Amniotic epithelial cell (primary cell): ENCODE data around the gene JMJD7.

Experiments used
- DNase-seq: peaks from one replicate; pipeline ENCODE4 v3.0.0-alpha.2; 2010; ENCODE audit warnings: low read depth

The JMJD7 gene

DNA sequence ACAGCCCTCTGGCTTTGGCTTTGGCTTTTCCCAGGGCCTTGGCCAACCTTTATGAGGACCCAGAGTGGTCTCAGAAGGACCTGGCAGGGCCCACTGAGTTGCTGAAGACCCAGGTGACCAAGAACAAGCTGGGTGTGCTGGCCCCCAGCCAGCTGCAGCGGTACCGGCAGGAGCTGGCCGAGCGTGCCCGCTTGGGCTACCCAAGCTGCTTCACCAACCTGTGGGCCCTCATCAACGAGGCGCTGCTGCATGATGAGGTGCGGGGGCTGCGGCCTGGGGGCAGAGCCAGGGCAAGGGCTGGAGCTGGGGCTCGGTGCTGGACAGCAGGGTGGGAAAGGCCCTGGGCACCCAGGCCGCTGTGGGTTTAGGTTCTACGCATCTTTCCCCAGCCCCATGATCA, 16.9 kb downstream of the JMJD7 start:
- DNase-seq = no peak

DNA sequence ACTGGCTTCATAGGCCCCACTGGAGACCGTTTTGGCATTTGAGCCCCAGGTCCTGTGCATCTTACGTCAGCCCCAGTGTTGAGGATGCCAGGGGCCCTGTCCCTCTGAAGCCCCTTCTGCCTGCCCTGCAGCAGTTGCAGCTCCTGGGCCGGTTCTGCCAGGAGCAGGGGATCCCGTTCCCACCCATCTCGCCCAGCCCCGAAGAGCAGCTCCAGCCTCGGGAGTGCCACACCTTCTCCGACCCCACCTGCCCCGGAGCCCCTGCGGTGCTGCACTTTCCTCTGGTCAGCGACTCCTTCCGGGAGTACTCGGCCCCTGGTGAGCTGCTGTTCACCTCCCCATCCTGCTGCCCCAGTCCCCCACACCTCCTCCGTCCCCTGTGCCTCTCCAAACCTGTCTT, 19.3 kb downstream of the JMJD7 start:
- DNase-seq = no peak

DNA sequence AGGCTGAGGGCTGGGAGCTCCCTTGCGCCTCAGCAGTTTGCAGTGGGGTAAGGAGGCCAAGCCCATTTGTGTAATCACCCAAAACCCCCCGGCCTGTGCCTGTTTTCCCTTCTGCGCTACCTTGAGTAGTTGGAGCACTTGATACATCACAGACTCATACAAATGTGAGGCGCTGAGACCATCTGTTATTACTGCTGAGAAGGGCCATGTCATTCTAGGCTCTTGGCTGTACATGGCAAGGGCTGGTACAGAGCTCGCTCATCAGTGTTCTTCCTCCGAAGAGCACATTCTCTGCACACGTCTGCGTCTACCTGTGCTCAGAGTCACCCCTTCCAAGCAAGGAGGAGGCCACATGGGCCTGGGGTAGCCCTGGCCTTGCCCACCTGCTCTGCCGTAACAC, 20.1 kb downstream of the JMJD7 start:
- no peak for DNase-seq

DNA sequence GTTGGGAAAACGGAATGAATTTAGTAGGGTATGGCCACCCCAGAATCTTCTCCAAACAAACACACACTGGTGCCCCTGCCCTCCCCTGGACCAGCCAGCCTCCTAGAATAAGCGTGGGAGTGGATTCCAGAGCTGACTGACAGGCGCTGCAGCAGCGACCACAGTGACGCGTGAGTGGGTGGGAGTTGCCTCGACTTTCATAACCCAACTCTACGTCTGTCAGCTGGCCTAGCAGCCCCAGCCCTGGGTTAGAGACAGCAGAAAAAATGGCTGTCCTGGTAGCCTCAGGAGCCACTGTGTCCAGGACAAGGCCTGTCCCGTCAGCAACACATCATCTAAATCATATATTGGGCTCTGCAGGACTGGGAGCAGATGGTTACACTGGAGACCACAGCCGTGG, 20.7 kb downstream of the JMJD7 start:
- DNase-seq = peak; percentile 45

DNA sequence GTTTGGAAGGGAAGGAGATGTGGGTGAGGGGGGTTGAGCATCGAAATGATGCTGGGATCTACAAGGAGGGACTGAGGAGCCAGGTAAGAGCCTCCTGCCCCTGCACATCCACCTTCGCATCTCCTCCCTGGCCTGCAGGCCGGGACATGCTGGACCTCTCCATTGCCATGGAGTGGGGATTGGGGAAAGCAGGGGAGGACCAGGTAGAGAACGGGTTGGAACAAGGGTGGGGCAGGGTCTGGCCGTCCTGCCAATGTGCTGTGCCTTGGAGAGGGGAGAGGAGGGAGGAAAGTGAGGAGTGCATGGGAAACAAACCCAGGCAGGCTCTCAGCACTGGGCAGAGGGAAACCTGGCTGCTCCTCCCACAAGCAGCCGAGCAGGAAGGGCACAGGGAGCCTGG, 21.3 kb downstream of the JMJD7 start:
- DNase-seq = no peak

DNA sequence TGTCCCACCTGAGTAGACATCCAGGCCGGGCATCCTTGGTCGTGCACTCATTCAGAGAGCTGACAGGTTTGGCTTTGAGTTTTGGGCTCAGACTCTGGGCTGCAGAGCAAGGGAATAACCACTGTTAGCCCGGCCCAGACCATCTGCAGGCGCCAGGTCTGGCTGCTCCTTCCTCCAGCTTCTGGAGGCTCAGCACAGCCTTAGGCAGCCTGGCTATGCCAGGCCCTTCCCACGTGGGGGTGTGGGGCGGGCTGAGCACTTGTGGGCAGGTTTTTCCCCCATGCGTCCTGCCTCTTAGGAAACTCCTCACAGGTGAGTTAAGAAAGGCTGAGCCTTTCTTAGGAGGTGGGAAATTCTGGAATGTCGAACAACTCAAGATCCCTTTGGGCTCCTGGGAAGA, 22.0 kb downstream of the JMJD7 start:
- no peak for DNase-seq

DNA sequence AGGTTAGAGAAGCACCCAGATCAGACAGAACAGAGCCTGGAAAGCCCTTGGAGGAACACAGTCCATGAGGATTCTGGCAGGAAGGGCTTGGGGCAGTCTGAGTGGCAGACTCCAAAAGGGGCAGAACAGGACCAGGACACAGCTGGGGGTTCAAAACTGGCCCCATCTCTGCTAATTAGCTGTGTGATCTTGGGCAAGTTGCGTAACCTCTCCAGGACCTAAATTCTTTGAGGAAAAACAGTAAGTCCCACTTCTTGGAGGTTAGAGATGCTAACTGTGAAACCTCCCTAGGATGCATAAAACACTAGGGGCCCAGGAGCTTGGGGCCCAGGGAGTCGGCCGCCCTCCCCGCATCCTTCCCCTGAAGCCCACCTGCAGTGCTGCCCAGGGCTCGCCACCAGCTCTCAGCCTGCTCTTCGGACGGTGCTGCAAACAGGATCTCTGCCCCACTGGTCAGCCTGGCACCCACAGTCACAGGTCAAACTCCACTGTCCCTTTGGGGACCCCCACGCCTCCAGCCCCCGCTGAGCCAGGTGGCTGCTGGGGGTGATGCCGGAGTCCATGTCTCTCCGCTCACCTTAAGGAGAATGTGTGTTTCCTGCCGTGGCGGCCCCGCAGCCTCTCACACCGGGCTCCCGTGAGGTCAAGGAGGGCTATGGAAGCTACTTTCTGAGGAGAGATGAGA, 22.7 kb downstream of the JMJD7 start:
- no peak for DNase-seq

DNA sequence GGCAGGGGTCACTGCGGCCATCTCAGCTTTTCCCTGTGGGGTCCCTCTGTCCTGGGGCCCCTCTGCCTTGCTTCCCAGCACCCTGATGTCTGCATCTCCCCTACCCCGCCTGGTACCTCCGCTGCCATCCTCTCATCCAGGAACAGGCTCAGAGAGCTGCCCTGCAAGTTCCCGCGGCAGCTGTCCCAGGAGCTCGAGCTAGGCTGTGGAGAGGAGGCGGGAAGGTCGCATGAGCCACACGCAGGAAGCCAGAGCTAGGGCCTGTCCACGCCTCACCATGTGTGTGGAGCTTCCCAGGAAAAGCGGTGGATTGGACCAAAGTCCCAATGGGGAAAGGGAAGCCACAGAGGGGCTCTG, 23.3 kb downstream of the JMJD7 start:
- no peak for DNase-seq

DNA sequence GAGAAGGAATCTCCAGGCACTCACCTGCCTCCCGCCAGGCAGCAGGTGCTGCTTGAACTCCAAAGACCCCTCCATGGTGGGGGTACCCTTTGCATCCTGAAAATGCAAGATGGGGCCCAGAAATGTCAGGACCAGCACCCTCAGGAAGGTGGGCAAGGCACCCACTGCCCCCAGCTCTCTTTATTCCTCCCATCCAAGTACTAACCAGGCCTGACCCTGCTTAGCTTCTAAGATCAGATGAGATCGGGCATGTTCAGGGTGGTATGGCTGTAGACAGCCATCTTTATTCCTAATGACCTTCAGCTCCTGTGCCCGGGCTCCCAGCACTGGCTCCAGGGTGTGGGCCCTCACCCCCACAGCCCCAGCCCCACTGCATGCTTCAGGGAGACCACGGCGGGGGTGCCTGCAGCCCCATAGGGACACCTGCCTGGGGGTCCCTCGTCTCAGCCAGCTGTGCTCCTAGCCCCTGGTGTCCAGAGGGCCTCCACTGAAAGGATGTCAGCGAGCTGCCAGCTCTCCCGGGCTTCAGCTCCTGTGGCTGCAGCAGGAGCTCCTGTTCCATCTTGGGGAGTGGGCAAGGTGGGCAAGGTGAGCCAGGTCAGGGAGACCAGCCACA, 24.0 kb downstream of the JMJD7 start:
- no peak for DNase-seq

DNA sequence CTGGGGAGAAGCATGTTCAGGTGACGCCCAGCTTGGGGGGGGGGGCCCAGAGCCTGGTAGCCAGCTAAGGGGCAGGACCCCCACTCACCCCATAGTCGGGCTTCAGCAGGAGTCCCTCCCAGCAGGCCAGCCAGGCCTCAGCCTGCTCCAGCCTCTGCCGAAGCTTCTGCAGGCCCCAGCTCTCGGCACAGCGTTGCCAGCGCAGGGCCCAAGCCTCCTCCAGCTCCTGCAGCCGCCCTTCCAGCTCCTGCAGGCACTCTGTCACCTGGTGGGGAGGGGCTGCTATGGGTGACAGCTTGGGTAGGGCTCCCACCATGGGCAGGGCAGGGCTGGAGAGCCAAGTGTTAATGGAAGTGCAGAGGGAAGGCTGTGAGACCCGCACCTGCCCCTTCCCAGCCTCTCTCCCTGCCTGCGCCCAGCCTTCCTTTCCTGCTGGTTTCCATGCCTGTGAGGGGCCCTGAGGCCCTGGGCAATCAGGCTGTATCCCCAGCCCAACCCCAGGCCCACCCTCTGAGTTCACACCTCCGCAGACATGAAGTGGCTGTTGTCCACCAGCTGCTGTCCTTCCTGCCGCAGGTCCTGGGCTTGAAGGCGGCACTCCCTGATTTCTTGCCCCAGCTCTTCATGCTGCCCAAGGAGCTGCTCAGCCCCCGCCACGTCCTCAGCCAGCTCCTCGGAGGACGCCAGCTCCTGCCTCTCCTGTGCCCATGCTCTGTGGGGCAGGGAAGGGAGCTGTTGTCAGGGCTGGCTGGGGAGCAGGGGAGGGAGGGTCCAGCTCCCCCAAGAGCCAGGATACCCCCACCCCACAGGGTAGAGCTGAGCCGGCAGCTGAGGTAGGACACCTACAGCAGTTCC, 25.1 kb downstream of the JMJD7 start:
- DNase-seq = no peak

DNA sequence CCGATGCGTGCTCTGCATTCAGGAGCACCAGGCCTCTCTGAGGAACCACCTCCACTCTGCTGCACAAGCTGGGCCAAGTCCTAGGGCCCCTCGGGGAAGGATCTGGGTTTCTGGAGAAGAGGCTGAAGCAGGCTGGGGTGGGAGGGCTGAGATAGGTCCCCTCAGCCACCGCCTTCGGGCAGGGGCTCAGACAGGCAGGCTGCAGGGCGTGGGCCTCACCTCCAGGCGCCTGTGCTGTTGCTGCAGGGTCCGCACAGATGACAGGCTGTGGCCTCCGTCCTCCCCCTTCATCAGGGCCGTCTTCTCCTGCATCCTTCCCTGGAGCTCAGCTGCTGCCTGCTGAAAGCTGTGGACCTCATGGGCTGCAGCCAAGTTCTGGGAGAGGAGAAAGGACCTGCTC, 25.9 kb downstream of the JMJD7 start:
- DNase-seq = no peak

DNA sequence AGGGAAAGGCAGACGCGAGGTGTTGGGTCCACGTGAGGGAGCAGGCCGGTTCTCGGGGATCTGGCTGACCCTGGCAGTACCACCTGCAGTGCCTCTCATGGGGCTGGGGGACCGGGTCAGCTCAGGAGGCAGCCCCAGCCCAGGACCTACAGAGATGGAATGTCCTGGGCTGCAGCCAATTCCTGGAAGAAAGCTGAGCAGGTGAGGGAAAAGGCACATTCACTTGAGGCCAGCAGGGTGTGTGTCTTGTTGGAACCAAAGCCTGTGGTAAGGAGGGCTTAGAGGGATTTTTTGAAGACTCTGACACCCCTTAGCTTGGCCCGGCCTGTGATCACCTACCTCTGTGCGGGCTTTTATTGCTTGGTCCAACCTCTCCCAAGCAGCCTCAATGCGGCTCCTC, 26.6 kb downstream of the JMJD7 start:
- no peak for DNase-seq

DNA sequence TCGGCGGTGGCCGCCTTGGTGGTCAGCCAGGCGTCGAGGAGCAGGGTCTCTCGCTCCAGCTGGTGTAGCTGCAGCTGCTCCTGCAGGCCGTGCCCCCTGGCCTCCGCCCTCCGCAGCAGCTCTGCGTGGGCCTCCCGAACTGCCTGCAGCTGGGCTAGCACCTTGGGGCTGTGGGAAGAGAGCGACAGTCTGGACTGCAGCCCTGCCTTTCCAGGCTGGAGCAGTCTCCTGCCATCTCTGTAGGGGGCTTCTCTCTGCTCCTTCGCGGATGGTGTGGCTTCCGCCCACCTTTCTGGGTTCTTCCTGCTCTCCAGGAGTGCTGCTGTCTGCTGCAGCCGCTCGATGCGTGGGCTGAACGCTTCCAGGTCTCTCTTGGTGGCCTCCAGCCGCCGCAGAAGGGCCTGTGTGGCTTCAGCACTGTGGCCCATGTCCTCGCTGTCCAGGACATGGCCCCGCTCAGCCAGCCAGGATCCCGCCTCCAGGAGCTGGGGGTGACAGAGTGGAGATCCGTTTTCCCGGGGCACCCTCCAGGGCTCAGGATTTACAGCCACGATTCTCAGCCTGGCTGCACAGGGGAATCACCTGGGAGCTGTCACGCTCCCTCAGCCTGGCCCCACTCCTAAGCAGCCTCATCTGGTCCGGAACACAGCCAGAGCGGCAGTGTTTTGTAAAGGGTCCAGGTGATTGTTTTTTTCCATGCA, 27.5 kb downstream of the JMJD7 start:
- no peak for DNase-seq

DNA sequence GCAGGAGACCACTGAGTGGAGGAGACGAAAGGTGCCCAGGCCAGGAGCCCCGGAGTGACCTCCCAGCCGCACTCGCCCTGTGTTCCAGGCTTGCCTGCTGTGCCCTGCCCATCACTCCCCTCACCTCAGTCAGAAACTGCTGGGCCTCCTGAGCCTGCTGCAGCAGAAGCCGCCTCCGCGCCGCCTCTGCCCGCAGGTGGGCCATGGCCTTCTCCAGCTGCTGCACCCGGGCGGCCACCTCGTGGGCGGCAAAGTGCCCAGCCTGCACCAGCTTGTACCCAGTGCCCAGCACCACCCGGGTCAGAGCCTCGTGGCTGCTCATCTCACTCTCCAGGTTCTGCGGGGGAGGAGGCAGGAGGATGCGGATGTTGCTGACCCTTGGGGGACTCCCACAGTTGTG, 28.4 kb downstream of the JMJD7 start:
- no peak for DNase-seq

DNA sequence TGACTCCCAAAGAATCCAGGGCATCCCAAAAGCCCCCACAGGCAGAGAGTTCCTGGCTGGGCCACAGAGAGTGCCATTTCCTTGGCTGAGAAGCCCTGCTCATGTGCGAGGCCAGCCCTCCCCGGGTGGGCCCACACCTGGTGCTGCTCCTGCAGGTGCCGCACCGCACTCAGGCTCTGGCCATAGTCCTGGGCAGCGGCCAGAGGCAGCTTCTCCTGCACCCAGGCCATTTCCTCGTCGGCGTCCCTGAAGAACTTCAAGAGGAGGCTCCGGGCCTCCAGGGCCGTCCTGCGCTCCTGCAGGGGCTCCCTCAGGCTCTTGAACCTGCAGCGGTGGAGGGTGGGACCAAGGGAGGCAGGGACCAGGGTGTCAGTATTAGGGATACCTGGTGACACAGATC, 28.8 kb downstream of the JMJD7 start:
- no peak for DNase-seq

DNA sequence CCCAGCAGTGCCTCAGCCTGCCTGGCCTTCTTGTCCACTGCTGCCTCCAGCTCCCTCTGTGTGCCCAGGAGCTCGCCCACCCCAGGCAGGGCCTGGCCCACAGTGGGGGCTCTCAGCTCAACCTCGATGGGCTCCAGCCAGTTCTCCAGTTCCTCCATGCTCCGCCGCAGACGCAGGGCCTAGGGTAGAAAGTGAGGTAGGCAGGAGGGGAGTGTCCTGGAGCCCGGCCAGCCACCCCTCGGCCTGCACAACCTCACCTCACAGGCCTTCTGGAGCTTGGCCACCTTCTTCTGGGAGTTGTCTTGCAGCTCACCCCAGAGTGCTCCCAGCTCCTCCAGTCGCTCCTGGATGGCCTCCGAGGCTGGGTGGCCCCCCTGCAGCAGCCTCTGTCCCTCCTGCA, 29.4 kb downstream of the JMJD7 start:
- no peak for DNase-seq

DNA sequence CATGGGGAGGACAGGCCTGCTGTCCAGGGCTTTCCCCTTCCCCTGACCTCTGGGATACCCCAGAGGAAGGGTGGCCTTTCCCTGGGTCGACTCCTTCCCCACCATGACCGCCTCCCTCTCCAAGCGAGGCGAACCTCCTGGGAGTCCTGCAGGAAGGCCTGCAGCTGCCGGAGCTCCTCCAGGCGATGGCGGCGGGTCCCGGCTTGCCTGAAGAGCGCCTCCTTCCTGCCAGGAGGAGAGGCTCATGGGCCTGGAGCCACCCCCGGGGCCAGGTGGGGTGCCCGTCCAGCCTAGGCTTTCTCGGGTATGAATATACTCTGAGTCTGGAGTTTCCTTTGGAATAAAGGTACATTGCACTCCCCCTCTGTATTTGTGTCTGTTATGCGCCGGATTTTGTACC, 30.9 kb downstream of the JMJD7 start:
- no peak for DNase-seq

DNA sequence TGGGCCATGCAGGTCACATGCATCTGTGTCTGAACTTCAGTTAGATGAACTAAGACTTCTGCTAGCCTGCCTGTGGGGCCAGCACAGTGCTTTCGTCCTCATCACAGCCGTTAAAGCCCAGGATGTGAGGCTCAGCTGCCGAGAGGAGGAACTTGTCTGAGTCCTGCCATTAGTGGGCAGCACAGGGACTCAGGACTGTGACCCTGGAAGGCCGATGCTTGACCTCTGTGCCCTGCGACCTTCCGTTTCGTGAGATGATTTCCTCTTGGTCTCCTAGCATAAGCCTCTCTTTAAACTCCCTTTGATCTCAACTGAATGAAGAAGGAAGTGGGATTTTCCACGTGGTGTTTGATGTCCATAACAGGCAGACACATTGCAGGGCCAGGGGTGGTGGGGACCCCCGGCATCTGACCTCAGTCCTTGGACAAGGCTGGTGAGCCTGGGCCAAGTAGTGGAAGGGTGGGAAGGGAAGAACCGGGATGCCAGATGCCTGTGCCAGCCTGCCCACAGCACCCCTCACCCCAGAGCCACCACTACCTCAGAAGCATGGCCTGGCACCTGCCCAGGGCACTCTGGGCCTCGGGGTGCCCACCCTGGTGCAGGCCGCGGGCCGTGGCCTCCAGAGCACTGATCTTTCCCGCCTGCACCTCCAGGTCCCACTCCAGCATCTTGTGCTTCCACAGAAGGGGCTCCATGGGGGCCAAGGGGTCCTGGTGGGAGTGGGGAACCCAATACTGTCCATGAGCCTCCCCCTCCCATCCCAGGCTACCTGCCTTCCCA, 32.3 kb downstream of the JMJD7 start:
- DNase-seq = no peak

DNA sequence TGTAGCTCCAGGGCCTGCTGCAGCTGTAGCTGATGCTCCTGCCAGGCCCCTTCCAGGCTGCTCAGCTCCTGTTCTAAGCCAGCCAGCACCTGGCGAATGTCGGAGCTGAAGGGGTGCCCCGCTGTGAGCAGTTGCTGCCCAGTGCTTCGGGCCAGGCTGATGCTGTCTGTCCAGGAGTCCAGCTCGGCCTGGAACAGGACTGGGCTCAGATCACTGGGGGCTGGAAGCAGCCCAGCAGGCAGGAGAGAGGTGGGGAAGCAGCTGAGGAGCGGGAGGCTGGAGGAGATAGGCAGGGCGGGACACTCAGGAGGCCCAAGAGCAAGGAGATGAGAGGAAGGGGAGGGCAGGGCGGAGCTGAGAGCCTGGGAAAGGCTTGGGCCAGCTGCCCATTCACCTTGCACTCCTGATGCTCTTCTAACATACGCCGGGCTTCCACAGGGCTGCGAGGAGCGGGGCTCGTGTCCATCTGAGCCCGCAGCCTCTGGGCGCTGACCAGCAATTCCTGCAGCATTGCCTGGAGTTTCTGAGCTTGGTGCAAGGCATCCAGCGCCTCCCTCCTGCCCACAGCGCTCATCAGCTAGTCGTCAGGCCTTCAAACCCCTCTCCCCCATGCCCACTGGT, 34.0 kb downstream of the JMJD7 start:
- no peak for DNase-seq

DNA sequence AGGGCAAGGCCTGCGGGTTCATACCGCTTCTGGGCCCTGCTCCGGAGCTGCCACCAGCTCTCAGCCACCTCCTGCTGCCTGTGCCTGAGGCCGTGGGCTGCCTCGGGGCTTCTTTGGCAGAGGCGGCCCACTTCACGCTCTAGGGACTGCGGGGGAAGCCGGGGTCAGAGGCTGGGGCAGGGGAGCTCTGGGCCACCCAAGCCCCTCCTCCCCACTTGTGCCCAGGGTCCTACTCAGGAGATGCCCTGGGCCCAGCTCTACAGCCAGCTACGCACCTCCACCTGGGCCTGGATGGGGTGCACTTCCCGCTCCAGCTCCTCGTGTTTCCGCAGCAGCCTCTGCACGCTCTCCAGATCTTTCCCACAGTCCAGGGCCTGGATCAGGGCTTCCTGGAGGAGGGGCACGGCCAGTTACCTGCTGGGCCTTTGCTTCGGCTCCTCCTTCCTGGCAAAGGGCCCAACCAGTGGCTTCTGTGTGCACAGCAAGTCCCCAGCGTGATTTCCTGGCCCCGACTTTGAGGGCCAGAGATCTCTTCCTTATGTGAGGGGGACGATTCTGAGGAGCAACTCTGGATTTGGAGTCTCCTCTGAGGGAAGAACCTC, 34.7 kb downstream of the JMJD7 start:
- no peak for DNase-seq

DNA sequence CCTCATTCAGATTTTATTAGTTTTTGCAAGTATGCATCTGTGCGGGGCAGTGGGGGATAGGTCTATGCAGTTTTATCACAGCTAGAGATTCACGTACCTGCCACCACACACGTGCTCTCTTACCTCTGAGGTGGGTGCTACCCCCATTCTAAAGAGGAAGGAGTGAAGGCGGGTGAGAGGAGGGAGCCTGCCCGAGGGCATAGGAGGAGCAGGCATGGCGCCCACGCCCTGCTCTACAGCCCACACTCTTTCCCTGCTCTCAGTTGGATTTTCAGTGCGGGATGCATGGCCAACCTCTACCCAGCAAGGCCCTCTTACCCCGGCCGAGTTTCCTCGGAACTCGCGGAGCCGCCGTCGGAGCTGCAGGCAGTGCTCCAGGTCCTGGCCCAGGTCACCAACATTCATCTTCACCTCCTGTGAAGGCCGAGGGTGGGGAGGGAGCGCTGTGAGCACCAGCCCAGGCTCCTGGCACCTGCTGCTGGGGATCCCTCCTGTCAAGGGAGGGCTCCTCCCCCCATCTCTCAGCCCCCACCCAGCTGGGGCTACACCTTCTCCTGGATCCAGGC, 37.7 kb downstream of the JMJD7 start:
- no peak for DNase-seq
